GM21576 (cell line): ENCODE measurements around the gene VAX1.
"Not testable (repeated sequence)": the region's sequence is repeated elsewhere in the genome, so short reads cannot be mapped to it uniquely, and the experiment has no call there.

Source experiments
- ATAC-seq: cut with Tn5 transposase; IDR thresholded peaks from one replicate; pipeline ENCODE4 v1.9.1; 2021; ENCODE audit warnings: mild to moderate bottlenecking, moderate library complexity; ENCODE audit not compliant: unreplicated experiment

The VAX1 gene

GRCh38 chr10:117136391-117136975 lies 1.6 kb downstream of the VAX1 start:
- ATAC-seq: no peak

- no peak for ATAC-seq
These were observed 2.5 kb downstream of the VAX1 start for GRCh38 chr10:117135480-117136140.

- ATAC-seq: no peak
These were observed 3.1 kb downstream of the VAX1 start for GRCh38 chr10:117135026-117135372.

- ATAC-seq: no peak
These were observed 3.6 kb downstream of the VAX1 start for GRCh38 chr10:117134306-117135025.

- ATAC-seq: no peak
These were observed 4.1 kb downstream of the VAX1 start for GRCh38 chr10:117134056-117134305.

GRCh38 chr10:117133273-117134055 lies 4.6 kb downstream of the VAX1 start:
- ATAC-seq: no peak

- no peak for ATAC-seq
These were observed 5.3 kb downstream of the VAX1 start for GRCh38 chr10:117132751-117133231.

GRCh38 chr10:117131376-117132327 lies 6.4 kb downstream of the VAX1 start:
- ATAC-seq: no peak

- ATAC-seq: no peak
These were observed 7.2 kb downstream of the VAX1 start for GRCh38 chr10:117130862-117131375.

GRCh38 chr10:117130346-117130745 lies 7.7 kb downstream of the VAX1 start:
- ATAC-seq: no peak

GRCh38 chr10:117126645-117127044 lies 11.4 kb downstream of the VAX1 start:
- ATAC-seq: not testable (repeated sequence)

GRCh38 chr10:117126034-117126433 lies 12.0 kb downstream of the VAX1 start:
- ATAC-seq: no peak

- ATAC-seq: no peak
These were observed 25.9 kb downstream of the VAX1 start for GRCh38 chr10:117112220-117112619.

GRCh38 chr10:117107238-117107637 lies 30.8 kb downstream of the VAX1 start:
- ATAC-seq: no peak

GRCh38 chr10:117096599-117097201 lies 41.4 kb downstream of the VAX1 start:
- no peak for ATAC-seq

- no peak for ATAC-seq
These were observed 43.2 kb downstream of the VAX1 start for GRCh38 chr10:117094856-117095255.

- ATAC-seq: no peak
These were observed 45.7 kb downstream of the VAX1 start for GRCh38 chr10:117092386-117092785.

GRCh38 chr10:117090834-117091233 lies 47.2 kb downstream of the VAX1 start:
- no peak for ATAC-seq

GRCh38 chr10:117087521-117087920 lies 50.5 kb downstream of the VAX1 start:
- no peak for ATAC-seq

- ATAC-seq: no peak
These were observed 51.5 kb downstream of the VAX1 start for GRCh38 chr10:117086546-117086945.
